DLD1 (cell line): Measurements from ENCODE around the gene KIFBP.

Experiments used
- in situ Hi-C: cut with HindIII; loops from 2 replicates; pipeline ENCODE4 v1.10.0; 2017; ENCODE audit warnings: low sequenced_read_pairs

The KIFBP gene

GRCh38 chr10:69047111-69047832 is 58.7 kb downstream of the KIFBP start:
- in situ Hi-C loops, result no loop called here

- in situ Hi-C loops, result no loop called here
Measured at GRCh38 chr10:69048103-69048502, 59.5 kb downstream of the KIFBP start.

DNA sequence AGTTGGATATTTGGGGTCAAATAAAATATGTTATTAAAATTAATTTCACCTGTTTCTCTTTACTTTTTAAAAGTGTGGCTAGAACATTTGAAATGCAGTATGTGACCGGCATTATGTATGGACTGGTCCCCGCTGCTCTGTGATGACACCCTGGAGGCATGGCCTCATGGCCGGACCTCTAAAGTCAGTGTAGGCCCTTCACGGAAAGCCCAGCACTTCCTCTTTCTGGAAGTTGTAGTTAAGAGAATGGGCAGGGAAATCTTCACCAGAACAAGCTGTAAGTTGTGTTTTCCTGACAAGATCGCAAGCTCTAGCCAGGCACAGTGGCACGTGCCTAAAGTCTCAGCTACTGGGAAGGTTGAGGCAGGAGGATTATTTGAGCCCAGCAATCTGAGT is 61.0 kb downstream of the KIFBP start:
- in situ Hi-C loops, result no loop called here

DNA sequence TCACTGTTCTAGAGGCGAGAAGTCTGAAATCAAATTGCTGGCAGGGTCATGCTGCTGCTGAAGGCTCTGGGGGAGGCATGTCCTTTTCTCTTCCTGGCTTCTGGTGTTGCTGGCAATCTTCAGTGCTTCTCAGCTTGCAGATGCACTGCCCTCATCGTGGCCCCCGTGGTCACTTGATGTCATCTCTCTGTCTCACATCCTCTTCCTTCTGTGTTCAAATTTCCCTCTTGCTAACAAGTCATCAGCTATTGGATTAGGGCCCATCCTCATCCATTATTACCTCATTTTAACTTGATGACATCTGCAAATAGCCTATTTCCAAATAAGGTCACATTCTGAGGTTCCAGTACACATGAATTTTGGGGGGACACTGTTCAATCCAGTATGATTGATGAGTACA is 62.7 kb downstream of the KIFBP start:
- in situ Hi-C loops, result no loop called here

- in situ Hi-C loops, result no loop called here
Measured at GRCh38 chr10:69051710-69052487, 63.3 kb downstream of the KIFBP start.

GRCh38 chr10:69052736-69053135 is 64.1 kb downstream of the KIFBP start:
- in situ Hi-C loops, result no loop called here

- in situ Hi-C loops, result no loop called here
Measured at GRCh38 chr10:69055241-69055640, 66.6 kb downstream of the KIFBP start.

- in situ Hi-C loops, result no loop called here
Measured at GRCh38 chr10:69056129-69056528, 67.5 kb downstream of the KIFBP start.

GRCh38 chr10:69056536-69057260 is 68.1 kb downstream of the KIFBP start:
- in situ Hi-C loops, result no loop called here

GRCh38 chr10:69057261-69057950 is 68.8 kb downstream of the KIFBP start:
- in situ Hi-C loops, result no loop called here

DNA sequence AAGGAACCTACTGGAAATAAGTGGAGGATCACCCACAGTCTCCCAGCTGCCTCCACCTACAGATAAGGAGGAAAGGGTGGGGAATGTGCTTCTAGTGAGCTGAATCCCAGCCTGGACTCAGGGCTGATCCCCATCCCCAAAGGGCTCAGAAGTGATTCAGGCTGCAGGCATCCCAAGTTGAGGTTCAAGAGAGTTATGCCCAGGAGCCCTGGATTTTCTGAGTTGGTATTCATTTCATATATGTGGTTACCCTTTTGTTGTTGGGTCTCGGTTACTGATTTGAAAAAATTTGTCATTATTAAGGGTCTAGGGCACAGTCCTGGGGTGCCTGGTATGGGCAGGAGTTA is 69.3 kb downstream of the KIFBP start:
- in situ Hi-C loops, result no loop called here

GRCh38 chr10:69060127-69060798 is 71.7 kb downstream of the KIFBP start:
- in situ Hi-C loops, result no loop called here

GRCh38 chr10:69061305-69062161 is 72.9 kb downstream of the KIFBP start:
- in situ Hi-C loops, result no loop called here

DNA sequence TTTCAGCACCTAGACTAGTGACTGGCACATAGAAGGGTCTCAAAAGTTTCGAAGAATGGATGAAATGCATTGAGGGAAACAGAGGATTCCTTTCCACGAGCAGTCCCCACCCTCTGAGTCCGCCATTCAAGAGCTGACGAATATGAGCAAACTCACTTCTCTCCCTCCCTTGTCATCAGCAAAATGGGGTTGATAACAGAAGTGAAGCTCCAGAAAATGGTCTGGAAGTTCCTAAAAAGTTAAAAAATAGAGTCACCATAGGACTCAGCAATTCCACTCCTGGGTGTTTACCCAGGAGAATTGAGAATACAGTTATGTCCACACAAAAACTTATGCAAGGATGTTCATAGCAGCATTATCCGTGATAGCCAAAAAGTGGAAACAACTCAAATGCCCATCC is 74.3 kb downstream of the KIFBP start:
- in situ Hi-C loops, result no loop called here

- in situ Hi-C loops, result loop anchor here (5.0 kb wide), 1 partner anchor 58 kb away; no protein-coding TSS in a partner anchor
Measured at GRCh38 chr10:69064762-69065328, 76.2 kb downstream of the KIFBP start.

- in situ Hi-C loops, result loop anchor here (5.0 kb wide), 1 partner anchor 58 kb away; no protein-coding TSS in a partner anchor
Measured at GRCh38 chr10:69065406-69066361, 77.1 kb downstream of the KIFBP start.
